Measurements from ENCODE around the gene POLR2A.

- TF ChIP-seq CTCF (conservative IDR thresholded peaks at IDR 0.05; ENCODE audit: low read depth, low read length) (no peak), EZH2phosphoT487 (IDR thresholded peaks at IDR 0.05; ENCODE audit: borderline replicate concordance, low read length) (no peak), EZH2 (IDR thresholded peaks at IDR 0.05; ENCODE audit: low read length, unreplicated experiment) (no peak)
Observed at GRCh38 chr17:7538891-7539545, 54.9 kb downstream of the POLR2A start.
